AG09309 (cell line): ENCODE results near the gene PRSS56.

Experiments used
- DNase-seq: peaks from one replicate; pipeline ENCODE4 v3.0.0-alpha.2; 2010; ENCODE audit warnings: low read depth
- H3K4me3 ChIP-seq: 2 replicates; pipeline ENCODE4 v1.5.1; 2011; ENCODE audit warnings: mild to moderate bottlenecking, low read depth, low read length, moderate library complexity; ENCODE audit not compliant: control insufficient read depth
- CTCF ChIP-seq: IDR thresholded peaks from 2 replicates; pipeline ENCODE4 v1.5.1; 2011; ENCODE audit warnings: mild to moderate bottlenecking, low read depth, low read length, inconsistent platforms; ENCODE audit not compliant: insufficient read depth, control insufficient read depth; ENCODE audit errors: missing control alignments

The PRSS56 gene

GRCh38 chr2:232487385-232488096, 32.6 kb upstream of the PRSS56 start, which contains the start of gene ECEL1:
Gene ECEL1, minus strand, starts transcription at chr2:232487834. Its CDS starts 1,181 bp downstream, at chr2:232486653.
- no peak for DNase-seq
- no peak within 1 kb of the TSS for H3K4me3 ChIP-seq

GRCh38 chr2:232488097-232488711, 32.0 kb upstream of the PRSS56 start:
- H3K4me3 ChIP-seq = no peak overlapping the region
- no peak for TF ChIP-seq CTCF
- DNase-seq = no peak

More at GRCh38 chr2:232487385-232488096, 32.6 kb upstream of the PRSS56 start, which contains the start of gene ECEL1:
- TF ChIP-seq CTCF = no peak

GRCh38 chr2:232488721-232489300, 31.4 kb upstream of the PRSS56 start:
- no peak for DNase-seq
- no peak overlapping the region for H3K4me3 ChIP-seq
- TF ChIP-seq CTCF = no peak

- no peak for DNase-seq
- no peak for TF ChIP-seq CTCF
- no peak overlapping the region for H3K4me3 ChIP-seq
Observed at GRCh38 chr2:232489516-232490220, 30.5 kb upstream of the PRSS56 start.

- DNase-seq = no peak
- TF ChIP-seq CTCF = no peak
- no peak overlapping the region for H3K4me3 ChIP-seq
Observed at GRCh38 chr2:232490221-232491138, 29.7 kb upstream of the PRSS56 start.
